NT2/D1 (cell line): ENCODE measurements around the gene CPEB4.

Source experiments
- SUZ12 ChIP-seq: IDR thresholded peaks from 2 replicates; pipeline ENCODE4 v1.6.1; 2011; ENCODE audit not compliant: insufficient read length, insufficient read depth; ENCODE audit errors: extremely low read depth
- YY1 ChIP-seq: IDR thresholded peaks from 2 replicates; pipeline ENCODE4 v1.6.1; 2011; ENCODE audit not compliant: insufficient read length, insufficient read depth

DNA sequence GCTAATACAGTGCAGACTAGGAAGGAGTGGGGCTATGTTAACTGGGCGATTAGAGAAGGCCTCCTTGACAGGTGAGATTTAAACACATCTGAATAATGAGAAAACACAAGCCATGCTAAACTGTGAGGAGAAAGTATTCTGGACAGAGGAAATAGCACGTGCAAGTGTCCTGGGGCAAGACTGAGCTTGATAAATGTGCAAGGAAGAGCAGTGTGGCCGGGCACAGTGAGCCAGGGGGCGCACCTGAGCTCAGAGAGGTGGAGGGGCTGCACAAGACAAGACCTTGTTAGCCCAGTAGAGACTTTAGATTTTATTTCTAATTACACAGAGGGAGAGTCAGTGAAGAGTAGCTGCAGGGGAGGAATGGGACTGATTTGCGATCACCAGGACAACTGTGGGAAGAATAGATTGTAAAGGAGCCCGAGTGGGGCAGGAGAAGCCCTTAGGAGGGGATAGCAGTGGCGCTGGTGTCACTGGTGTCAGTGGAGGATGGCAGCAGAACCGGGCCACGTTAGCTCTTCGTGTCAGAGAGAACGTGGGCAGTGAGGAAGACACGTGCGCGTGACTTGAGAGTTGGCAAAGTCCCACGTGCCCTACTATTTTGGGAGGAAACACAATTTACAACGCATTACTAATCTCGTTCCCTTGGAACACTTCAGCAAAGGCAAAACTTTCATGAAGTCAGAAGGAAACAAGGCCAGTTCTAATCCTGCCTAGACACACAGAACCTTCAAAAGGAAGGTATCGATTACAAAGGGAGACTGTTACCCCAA is 82.9 kb downstream of the CPEB4 start:
- TF ChIP-seq YY1: no peak
- TF ChIP-seq SUZ12: no peak
